Osteocyte (in vitro differentiated cells): Measurements from ENCODE around the gene ERICH2. TPM values are rescaled to one million over a fixed set of nuclear protein-coding genes. Genes with fewer than 3 reads are reported as not detected.
"Not testable (repeated sequence)": the region's sequence is repeated elsewhere in the genome, so short reads cannot be mapped to it uniquely, and the experiment has no call there.

Source experiments
- DNase-seq: peaks from one replicate; pipeline ENCODE4 v3.0.0; 2021; ENCODE audit warnings: mixed read lengths; ENCODE audit not compliant: unreplicated experiment; ENCODE audit errors: extremely low spot score
- H3K27ac Mint-ChIP-seq: one replicate; pipeline ENCODE4 v1.8.0; 2021; ENCODE audit warnings: mild to moderate bottlenecking, mixed read lengths; ENCODE audit not compliant: unreplicated experiment
- H3K27me3 Mint-ChIP-seq: one replicate; pipeline ENCODE4 v1.8.0; 2021; ENCODE audit warnings: mixed read lengths; ENCODE audit not compliant: unreplicated experiment
- H3K36me3 Mint-ChIP-seq: one replicate; pipeline ENCODE4 v1.8.0; 2021; ENCODE audit warnings: mixed read lengths; ENCODE audit not compliant: unreplicated experiment
- H3K4me1 Mint-ChIP-seq: one replicate; pipeline ENCODE4 v1.8.0; 2021; ENCODE audit warnings: mixed read lengths; ENCODE audit not compliant: unreplicated experiment
- H3K4me3 Mint-ChIP-seq: one replicate; pipeline ENCODE4 v1.8.0; 2021; ENCODE audit warnings: mild to moderate bottlenecking, moderate library complexity, mixed read lengths; ENCODE audit not compliant: unreplicated experiment
- H3K9me3 Mint-ChIP-seq: one replicate; pipeline ENCODE4 v1.8.0; 2021; ENCODE audit warnings: mixed read lengths; ENCODE audit not compliant: unreplicated experiment
- CTCF ChIP-seq: fragments of 200-600 bp; sonication (generic); IDR thresholded peaks from 2 replicates; pipeline ENCODE4 v1.5.0; 2021; ENCODE audit warnings: antibody characterized with exemption, mild to moderate bottlenecking, moderate library complexity
- total RNA-seq: library from RNA; stranded (reverse); gene quantifications from 2 replicates; pipeline ENCODE4 v1.2.1, GENCODE V29; 2021

Gene ERICH2
- total RNA-seq, 1 donor from 2014 or later = not detected

GRCh38 chr2:170743530-170744239 is 26.5 kb upstream of the ERICH2 start:
- H3K9me3 Mint-ChIP-seq = no peaks in the 10 kb centered on the region
- H3K27me3 Mint-ChIP-seq = peaks cover 23% of the 10 kb centered on the region
- DNase-seq = no peak
- TF ChIP-seq CTCF = no peak
- H3K4me1 Mint-ChIP-seq = peaks cover 10% of the 10 kb centered on the region
- no peak overlapping the region for H3K4me3 Mint-ChIP-seq
- no peaks in the 10 kb centered on the region for H3K36me3 Mint-ChIP-seq
- H3K27ac Mint-ChIP-seq = no peak overlapping the region

- peaks cover 3% of the 10 kb centered on the region for H3K4me1 Mint-ChIP-seq
- TF ChIP-seq CTCF = no peak
Measured at GRCh38 chr2:170744248-170745002, 25.8 kb upstream of the ERICH2 start.

GRCh38 chr2:170745305-170745704 is 24.9 kb upstream of the ERICH2 start:
- TF ChIP-seq CTCF = no peak
- H3K36me3 Mint-ChIP-seq = no peaks in the 10 kb centered on the region
- no peak overlapping the region for H3K27ac Mint-ChIP-seq
- no peaks in the 10 kb centered on the region for H3K9me3 Mint-ChIP-seq
- no peak for DNase-seq
- no peaks in the 10 kb centered on the region for H3K4me1 Mint-ChIP-seq
- H3K4me3 Mint-ChIP-seq = no peak overlapping the region
- peaks cover 35% of the 10 kb centered on the region for H3K27me3 Mint-ChIP-seq

More at GRCh38 chr2:170744248-170745002, 25.8 kb upstream of the ERICH2 start:
- Mint-ChIP-seq H3K4me3 (no peak overlapping the region), H3K9me3 (no peaks in the 10 kb centered on the region), H3K36me3 (no peaks in the 10 kb centered on the region), H3K27me3 (peaks cover 27% of the 10 kb centered on the region), H3K27ac (no peak overlapping the region)
- no peak for DNase-seq

- Mint-ChIP-seq H3K27me3 (peaks cover 52% of the 10 kb centered on the region), H3K9me3 (no peaks in the 10 kb centered on the region), H3K4me3 (no peak overlapping the region), H3K36me3 (no peaks in the 10 kb centered on the region), H3K27ac (no peak overlapping the region), H3K4me1 (no peaks in the 10 kb centered on the region)
- DNase-seq = no peak
- TF ChIP-seq CTCF = no peak
Measured at GRCh38 chr2:170747921-170748320, 22.3 kb upstream of the ERICH2 start.

- H3K27me3 Mint-ChIP-seq = peaks cover 41% of the 10 kb centered on the region
- not testable (repeated sequence) for H3K36me3 Mint-ChIP-seq, DNase-seq, H3K4me3 Mint-ChIP-seq, H3K27ac Mint-ChIP-seq, H3K9me3 Mint-ChIP-seq, H3K4me1 Mint-ChIP-seq
Measured at GRCh38 chr2:170751555-170751954, 18.6 kb upstream of the ERICH2 start.
